Peyer's patch (tissue), 4 donors: ENCODE measurements around the gene TBX1.

Source experiments
- CTCF ChIP-seq, 6 experiments: fragments of 450-650 bp in 4 of 6; fragments of 200-600 bp in 2 of 6; sonication (generic) in 1 of 6; IDR thresholded peaks; one replicate each; pipeline ENCODE4 v1.5.1; 2017 to 2019; ENCODE audit warnings: antibody characterized with exemption in 6 of 6, mild to moderate bottlenecking in 3 of 6, moderate library complexity in 1 of 6
- POLR2A ChIP-seq, 2 donors: fragments of 450-650 bp; IDR thresholded peaks; one replicate each; pipeline ENCODE4 v1.5.1; 2017; ENCODE audit warnings: antibody characterized with exemption in 2 of 2, mild to moderate bottlenecking in 2 of 2, moderate library complexity in 2 of 2

GRCh38 chr22:19770349-19771220 is 10.0 kb downstream of the TBX1 start:
- TF ChIP-seq CTCF (IDR thresholded peaks at IDR 0.05) (no peak), POLR2A (IDR thresholded peaks at IDR 0.05) (no peak)
